HEK293 (cell line): ENCODE results near the gene PIM1.

Source experiments
- CTCF ChIA-PET: fragments of 350-600 bp; formaldehyde crosslinking; extraction: SDS; loops from one replicate; lab custom pipeline; 2021; ENCODE audit warnings: antibody characterized with exemption; lab: Yijun Ruan, JAX
- POLR2A ChIA-PET: fragments of 300-600 bp; formaldehyde crosslinking; extraction: SDS; loops from one replicate; lab custom pipeline; 2020; ENCODE audit warnings: antibody characterized with exemption, inconsistent platforms; lab: Yijun Ruan, JAX
- H3K27ac ChIP-seq: fragments of 200-500 bp; sonication (Bioruptor generic); 2 replicates; pipeline ENCODE4 v1.5.1; 2014; ENCODE audit warnings: low read depth, low read length, control low read depth, inconsistent platforms; ENCODE audit errors: extremely low read depth
- H3K36me3 ChIP-seq, 2 experiments: fragments of 200-500 bp in 1 of 2; sonication (Bioruptor generic) in 1 of 2; 1 replicate in 1 of 2; 2 replicates in 1 of 2; pipeline ENCODE4 v1.5.1; 2014 to 2017; ENCODE audit warnings: inconsistent platforms in 2 of 2, low read length in 2 of 2; ENCODE audit not compliant: control insufficient read depth in 2 of 2, insufficient read depth in 1 of 2
- H3K4me1 ChIP-seq: fragments of 200-500 bp; sonication (Bioruptor generic); 2 replicates; pipeline ENCODE4 v1.5.1; 2014; ENCODE audit warnings: mild to moderate bottlenecking, low read length, inconsistent platforms; ENCODE audit not compliant: control insufficient read depth, insufficient read depth
- H3K4me3 ChIP-seq: 2 replicates; pipeline ENCODE4 v1.5.1; 2011; ENCODE audit warnings: low read depth, mild to moderate bottlenecking, control low read depth, low read length, moderate library complexity
- H3K9me3 ChIP-seq: fragments of 200-500 bp; sonication (Bioruptor generic); 2 replicates; pipeline ENCODE4 v1.5.1; 2014; ENCODE audit warnings: low read depth, low read length, inconsistent platforms; ENCODE audit not compliant: control insufficient read depth, insufficient read depth
- HOXA7 ChIP-seq: sonication (generic); formaldehyde crosslinking; IDR thresholded peaks from 2 replicates; pipeline ENCODE4 v1.8.1; 2022; ENCODE audit warnings: missing genetic modification reagents, borderline replicate concordance
- KLF10 ChIP-seq: fragments of 450-650 bp; IDR thresholded peaks from 2 replicates; pipeline ENCODE4 v1.5.1; 2018; ENCODE audit warnings: missing biosample characterization, mild to moderate bottlenecking, missing genetic modification characterization
- KLF9 ChIP-seq: fragments of 450-650 bp; formaldehyde crosslinking; IDR thresholded peaks from 2 replicates; pipeline ENCODE4 v1.5.1; 2016; ENCODE audit warnings: missing biosample characterization, missing genetic modification characterization, low read depth
- SCRT2 ChIP-seq: fragments of 450-650 bp; formaldehyde crosslinking; IDR thresholded peaks from 2 replicates; pipeline ENCODE4 v1.5.1; 2016; ENCODE audit warnings: missing biosample characterization, missing genetic modification characterization
- ZNF202 ChIP-seq: fragments of 450-650 bp; formaldehyde crosslinking; IDR thresholded peaks from 2 replicates; pipeline ENCODE4 v1.5.1; 2016; ENCODE audit warnings: missing biosample characterization, missing genetic modification characterization, borderline replicate concordance
- ZNF26 ChIP-seq: fragments of 450-650 bp; formaldehyde crosslinking; IDR thresholded peaks from 2 replicates; pipeline ENCODE4 v1.5.1; 2016; ENCODE audit warnings: missing biosample characterization, missing genetic modification characterization
- ZNF341 ChIP-seq: fragments of 450-650 bp; formaldehyde crosslinking; IDR thresholded peaks from 2 replicates; pipeline ENCODE4; 2016; ENCODE audit warnings: low read depth, missing biosample characterization, missing genetic modification characterization
- ZNF501 ChIP-seq: fragments of 450-650 bp; formaldehyde crosslinking; IDR thresholded peaks from 2 replicates; pipeline ENCODE4 v1.5.1; 2016; ENCODE audit warnings: missing biosample characterization, missing genetic modification characterization
- ZNF560 ChIP-seq: fragments of 450-650 bp; formaldehyde crosslinking; IDR thresholded peaks from 2 replicates; pipeline ENCODE4 v1.5.1; 2017; ENCODE audit warnings: missing biosample characterization, missing genetic modification characterization, borderline replicate concordance
- ZNF600 ChIP-seq: fragments of 450-650 bp; formaldehyde crosslinking; IDR thresholded peaks from 2 replicates; pipeline ENCODE4 v1.5.1; 2016; ENCODE audit warnings: missing biosample characterization, missing genetic modification characterization
- ZNF777 ChIP-seq: fragments of 450-650 bp; formaldehyde crosslinking; IDR thresholded peaks from 2 replicates; pipeline ENCODE4 v1.5.1; 2017; ENCODE audit warnings: missing biosample characterization, missing genetic modification characterization, borderline replicate concordance
- ZSCAN16 ChIP-seq: fragments of 450-650 bp; formaldehyde crosslinking; IDR thresholded peaks from 2 replicates; pipeline ENCODE4 v1.5.1; 2016; ENCODE audit warnings: missing biosample characterization, missing genetic modification characterization
- TF ChIP-seq, protein P1 (sequence below): fragments of 450-650 bp; formaldehyde crosslinking; IDR thresholded peaks from 2 replicates; pipeline ENCODE4 v1.5.1; 2016; ENCODE audit warnings: missing biosample characterization, missing genetic modification characterization, low read depth

PIM1 gene

GRCh38 chr6:37175332-37176267 is 5.6 kb downstream of the PIM1 start:
- Histone ChIP-seq H3K4me1 (no peaks in the 10 kb centered on the region), H3K27ac (no peak overlapping the region), H3K9me3 (no peaks in the 10 kb centered on the region), H3K4me3 (no peak overlapping the region), H3K36me3 (peaks cover 6 to 40% of the 10 kb centered on the region in 2 experiments; a peak in 1 of 3 replicates)
- no peak for TF ChIP-seq ZNF560 (tag by site-specific recombination)
- TF ChIP-seq ZSCAN16 (tag by site-specific recombination) = no peak
- TF ChIP-seq ZNF202 (tag by site-specific recombination) = no peak
- TF ChIP-seq ZNF600 (tag by site-specific recombination) = no peak
- no peak for TF ChIP-seq HOXA7 (CRISPR knock-in tag)
- TF ChIP-seq, protein P1, sequence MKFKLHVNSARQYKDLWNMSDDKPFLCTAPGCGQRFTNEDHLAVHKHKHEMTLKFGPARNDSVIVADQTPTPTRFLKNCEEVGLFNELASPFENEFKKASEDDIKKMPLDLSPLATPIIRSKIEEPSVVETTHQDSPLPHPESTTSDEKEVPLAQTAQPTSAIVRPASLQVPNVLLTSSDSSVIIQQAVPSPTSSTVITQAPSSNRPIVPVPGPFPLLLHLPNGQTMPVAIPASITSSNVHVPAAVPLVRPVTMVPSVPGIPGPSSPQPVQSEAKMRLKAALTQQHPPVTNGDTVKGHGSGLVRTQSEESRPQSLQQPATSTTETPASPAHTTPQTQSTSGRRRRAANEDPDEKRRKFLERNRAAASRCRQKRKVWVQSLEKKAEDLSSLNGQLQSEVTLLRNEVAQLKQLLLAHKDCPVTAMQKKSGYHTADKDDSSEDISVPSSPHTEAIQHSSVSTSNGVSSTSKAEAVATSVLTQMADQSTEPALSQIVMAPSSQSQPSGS (tag by site-specific recombination) = no peak
- 0 out of 2 replicates have a peak, but pooled peaks have one; percentile 16 for TF ChIP-seq KLF9 (tag by site-specific recombination)
- CTCF ChIA-PET = interaction anchor here (0.7 to 18.8 kb wide), 7 partner anchors 29 to 410 kb away, joined by 3 to 401 read pairs (median 6); no protein-coding TSS in a partner anchor
- POLR2A ChIA-PET = interaction anchor here (0.7 to 2.1 kb wide), 8 partner anchors 27 to 146 kb away, joined by 3 to 7 read pairs (median 4); no protein-coding TSS in a partner anchor

GRCh38 chr6:37176268-37177076 is 6.5 kb downstream of the PIM1 start:
- H3K4me1 ChIP-seq = no peaks in the 10 kb centered on the region
- H3K4me3 ChIP-seq = no peak overlapping the region
- H3K9me3 ChIP-seq = no peaks in the 10 kb centered on the region
- POLR2A ChIA-PET = interaction anchor here (0.7 to 2.1 kb wide), 9 partner anchors 24 to 147 kb away, joined by 3 to 7 read pairs (median 4); no protein-coding TSS in a partner anchor
- CTCF ChIA-PET = interaction anchor here (0.7 to 18.8 kb wide), 8 partner anchors 23 to 411 kb away, joined by 3 to 401 read pairs (median 6); no protein-coding TSS in a partner anchor
- TF ChIP-seq ZNF777 (tag by site-specific recombination) (no peak), SCRT2 (tag by site-specific recombination) (peak; percentile 80), ZNF341 (tag by site-specific recombination) (no peak), ZNF26 (tag by site-specific recombination) (no peak), KLF10 (tag by site-specific recombination) (no peak), ZNF501 (no peak)
- TF ChIP-seq, all 188 proteins: peak for 1
- Histone ChIP-seq H3K27ac (no peak overlapping the region), H3K36me3 (peaks cover 6 to 35% of the 10 kb centered on the region in 2 experiments; a peak in 1 of 3 replicates)
